Type B pancreatic cell (in vitro differentiated cells): ENCODE results near the gene XKR7. TPM values are rescaled to one million over a fixed set of nuclear protein-coding genes. Genes with fewer than 3 reads are reported as not detected.

Experiments used
- DNase-seq: peaks from one replicate; pipeline ENCODE4 v3.0.0; 2021; ENCODE audit warnings: mixed read lengths; ENCODE audit not compliant: unreplicated experiment; ENCODE audit errors: extremely low spot score
- H3K27ac Mint-ChIP-seq: 2 replicates; pipeline ENCODE4 v1.8.0; 2021; ENCODE audit warnings: mild to moderate bottlenecking, mixed read lengths
- H3K27me3 Mint-ChIP-seq: 2 replicates; pipeline ENCODE4 v1.8.0; 2021; ENCODE audit warnings: mixed read lengths
- H3K36me3 Mint-ChIP-seq: 2 replicates; pipeline ENCODE4 v1.8.0; 2021; ENCODE audit warnings: mixed read lengths
- H3K4me1 Mint-ChIP-seq: one replicate; pipeline ENCODE4 v1.8.0; 2021; ENCODE audit warnings: mixed read lengths; ENCODE audit not compliant: unreplicated experiment
- H3K4me3 Mint-ChIP-seq: 2 replicates; pipeline ENCODE4 v1.8.0; 2021; ENCODE audit warnings: mild to moderate bottlenecking, mixed read lengths
- H3K9me3 Mint-ChIP-seq: 2 replicates; pipeline ENCODE4 v1.8.0; 2021; ENCODE audit warnings: mixed read lengths
- total RNA-seq: library from RNA; stranded (reverse); gene quantifications from 2 replicates; pipeline ENCODE4 v1.2.1, GENCODE V29; 2021; ENCODE audit warnings: low replicate concordance
- TF ChIP-seq, protein P1 (sequence below): fragments of 200-600 bp; sonication (generic); conservative IDR thresholded peaks from 2 replicates; pipeline ENCODE4 v1.5.0; 2021; ENCODE audit warnings: antibody characterized with exemption, mild to moderate bottlenecking

Gene XKR7
- total RNA-seq, 1 donor from 2014 or later, result 4.9 TPM

- no peaks in the 10 kb centered on the region for H3K36me3 Mint-ChIP-seq
- TF ChIP-seq, protein P1, sequence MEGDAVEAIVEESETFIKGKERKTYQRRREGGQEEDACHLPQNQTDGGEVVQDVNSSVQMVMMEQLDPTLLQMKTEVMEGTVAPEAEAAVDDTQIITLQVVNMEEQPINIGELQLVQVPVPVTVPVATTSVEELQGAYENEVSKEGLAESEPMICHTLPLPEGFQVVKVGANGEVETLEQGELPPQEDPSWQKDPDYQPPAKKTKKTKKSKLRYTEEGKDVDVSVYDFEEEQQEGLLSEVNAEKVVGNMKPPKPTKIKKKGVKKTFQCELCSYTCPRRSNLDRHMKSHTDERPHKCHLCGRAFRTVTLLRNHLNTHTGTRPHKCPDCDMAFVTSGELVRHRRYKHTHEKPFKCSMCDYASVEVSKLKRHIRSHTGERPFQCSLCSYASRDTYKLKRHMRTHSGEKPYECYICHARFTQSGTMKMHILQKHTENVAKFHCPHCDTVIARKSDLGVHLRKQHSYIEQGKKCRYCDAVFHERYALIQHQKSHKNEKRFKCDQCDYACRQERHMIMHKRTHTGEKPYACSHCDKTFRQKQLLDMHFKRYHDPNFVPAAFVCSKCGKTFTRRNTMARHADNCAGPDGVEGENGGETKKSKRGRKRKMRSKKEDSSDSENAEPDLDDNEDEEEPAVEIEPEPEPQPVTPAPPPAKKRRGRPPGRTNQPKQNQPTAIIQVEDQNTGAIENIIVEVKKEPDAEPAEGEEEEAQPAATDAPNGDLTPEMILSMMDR, result no peak
- H3K27me3 Mint-ChIP-seq, result peaks cover 13% of the 10 kb centered on the region
- H3K27ac Mint-ChIP-seq, result no peak overlapping the region
- H3K4me3 Mint-ChIP-seq, result no peak overlapping the region
- peaks cover 15% of the 10 kb centered on the region for H3K4me1 Mint-ChIP-seq
- H3K9me3 Mint-ChIP-seq, result no peaks in the 10 kb centered on the region
- DNase-seq, result no peak
These were observed 45.4 kb upstream of the XKR7 start for GRCh38 chr20:31922588-31922987.

DNA sequence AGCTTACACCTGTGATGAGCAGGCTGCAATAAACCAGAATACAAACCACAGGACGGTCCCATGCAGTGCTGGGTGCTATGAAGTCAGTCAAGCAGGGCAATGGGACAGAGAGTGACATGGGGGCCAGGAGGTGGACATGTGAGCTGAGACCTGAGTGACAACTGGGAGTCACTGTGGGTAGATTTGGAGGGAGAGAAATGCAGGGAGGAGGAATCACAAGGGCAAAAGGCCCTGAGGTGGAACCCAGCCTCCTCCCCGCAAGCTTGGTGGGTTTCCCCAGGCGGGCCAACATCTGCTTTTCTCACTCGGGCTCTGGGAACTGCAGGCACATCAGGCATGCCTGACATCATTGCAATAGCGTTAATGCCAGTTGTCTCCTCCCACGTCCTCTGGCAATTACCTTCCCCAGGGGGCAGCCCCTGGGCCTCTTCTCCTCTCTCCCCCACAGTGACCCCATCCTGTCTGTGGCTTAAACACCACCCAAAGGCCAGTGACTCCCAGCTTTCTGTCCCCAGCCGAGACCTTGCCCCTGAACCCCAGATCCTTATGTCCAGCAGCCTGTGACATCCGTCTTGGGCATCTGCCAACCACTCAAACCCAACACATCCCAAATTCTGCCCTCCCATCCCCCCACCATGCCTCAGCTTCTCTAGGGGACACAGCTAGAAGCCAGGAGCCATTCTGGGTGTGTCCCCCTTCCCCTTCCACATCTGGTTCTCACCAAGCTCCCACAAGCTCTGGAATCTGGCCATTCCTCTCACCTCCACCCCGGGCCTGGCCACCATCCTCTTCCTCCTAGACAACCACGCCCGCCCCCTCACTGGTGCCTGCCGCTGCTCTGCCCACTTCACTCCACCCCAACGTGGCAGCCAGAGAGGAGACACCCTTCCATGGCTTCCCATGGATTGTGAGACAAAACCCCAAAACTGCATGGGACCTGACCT lies 44.3 kb upstream of the XKR7 start:
- Mint-ChIP-seq H3K4me1 (peaks cover 8% of the 10 kb centered on the region), H3K4me3 (no peak overlapping the region), H3K36me3 (no peaks in the 10 kb centered on the region), H3K9me3 (no peaks in the 10 kb centered on the region), H3K27ac (no peak overlapping the region), H3K27me3 (peaks cover 15% of the 10 kb centered on the region)
- DNase-seq, result no peak
- TF ChIP-seq, protein P1, result no peak

DNA sequence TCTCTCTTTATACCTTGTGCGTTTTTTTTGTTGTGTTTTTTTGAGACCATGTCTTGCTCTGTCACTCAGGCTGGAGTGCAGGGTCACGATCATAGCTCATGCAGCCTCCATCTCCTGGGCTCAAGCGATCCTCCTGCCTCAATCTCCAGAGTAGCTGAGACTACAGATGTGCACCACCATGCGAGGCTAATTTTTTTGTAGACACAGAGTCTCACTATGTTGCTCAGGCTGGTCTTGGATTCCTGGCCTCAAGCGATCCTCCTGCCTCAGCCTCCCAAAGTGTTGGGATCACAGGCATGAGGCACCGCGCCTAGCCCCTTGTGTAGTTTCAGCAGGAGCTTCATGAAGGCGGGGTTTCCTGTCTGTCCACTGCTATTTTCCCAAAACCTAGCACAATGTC lies 43.4 kb upstream of the XKR7 start:
- Mint-ChIP-seq H3K27ac (no peak overlapping the region), H3K36me3 (no peaks in the 10 kb centered on the region), H3K27me3 (peaks cover 18% of the 10 kb centered on the region), H3K4me1 (peaks cover 8% of the 10 kb centered on the region), H3K4me3 (no peak overlapping the region), H3K9me3 (no peaks in the 10 kb centered on the region)
- TF ChIP-seq, protein P1, result no peak
- DNase-seq, result no peak

DNA sequence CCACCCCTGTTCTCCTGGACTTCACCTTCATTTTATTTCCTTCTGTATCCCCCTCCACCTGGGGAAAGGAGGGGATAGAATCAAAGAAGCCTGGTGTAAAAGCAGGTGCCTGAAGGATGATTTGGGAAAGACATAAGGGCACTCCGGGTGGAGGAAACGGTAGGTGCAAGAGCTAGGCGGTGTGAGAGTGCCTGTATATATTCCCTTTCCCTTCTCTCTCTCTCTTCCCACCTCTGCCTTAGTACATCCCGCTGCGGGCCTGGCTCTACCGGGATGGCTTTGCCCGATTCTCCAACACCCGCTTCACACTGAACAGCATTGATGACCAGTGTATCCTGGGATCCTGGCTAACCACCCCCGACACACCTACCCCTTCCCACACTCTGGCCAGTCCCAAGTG lies 42.3 kb upstream of the XKR7 start:
- peaks cover 17% of the 10 kb centered on the region for H3K27me3 Mint-ChIP-seq
- H3K4me1 Mint-ChIP-seq, result peaks cover 8% of the 10 kb centered on the region
- H3K36me3 Mint-ChIP-seq, result no peaks in the 10 kb centered on the region
- H3K4me3 Mint-ChIP-seq, result no peak overlapping the region
- DNase-seq, result no peak
- H3K9me3 Mint-ChIP-seq, result no peaks in the 10 kb centered on the region
- TF ChIP-seq, protein P1, result no peak
- no peak overlapping the region for H3K27ac Mint-ChIP-seq

- Mint-ChIP-seq H3K27ac (no peak overlapping the region), H3K36me3 (no peaks in the 10 kb centered on the region), H3K4me1 (peaks cover 8% of the 10 kb centered on the region), H3K4me3 (no peak overlapping the region), H3K9me3 (no peaks in the 10 kb centered on the region), H3K27me3 (peaks cover 18% of the 10 kb centered on the region)
- TF ChIP-seq, protein P1, result no peak
- DNase-seq, result no peak
These were observed 41.5 kb upstream of the XKR7 start for GRCh38 chr20:31926493-31926892.
